Heart left ventricle (tissue), 16 donors: Measurements from ENCODE around the gene TMEM266. TPM values are rescaled to one million over a fixed set of nuclear protein-coding genes. Genes with fewer than 3 reads are reported as not detected.

Source experiments
- ATAC-seq, 4 donors: fragments of 200-7000 bp; cut with Tn5 transposase; one replicate each; pipeline ENCODE4 v1.9.1; 2020 to 2022; ENCODE audit warnings: moderate library complexity in 4 of 4, mild to moderate bottlenecking in 3 of 4, moderate number of reproducible peaks in 1 of 4
- DNase-seq, 5 donors: peaks; one replicate each; pipeline ENCODE4 v3.0.0-alpha.2; 2020
- H3K27ac ChIP-seq, 12 donors: fragments of 200-600 bp; sonication (generic) in 4 of 12; one replicate each; pipeline versions ENCODE4 v1.5.0 to v1.8.0; 2016 to 2022; ENCODE audit warnings: mild to moderate bottlenecking in 2 of 12
- H3K27me3 ChIP-seq, 9 donors: fragments of 200-600 bp; sonication (generic) in 2 of 9; one replicate each; pipeline versions ENCODE4 v1.5.1 to v1.8.0; 2016 to 2022; ENCODE audit warnings: mild to moderate bottlenecking in 3 of 9
- H3K36me3 ChIP-seq, 9 donors: fragments of 200-600 bp; sonication (generic) in 2 of 9; one replicate each; pipeline versions ENCODE4 v1.5.0 to v1.8.0; 2018 to 2022; ENCODE audit warnings: mild to moderate bottlenecking in 2 of 9
- H3K4me1 ChIP-seq, 12 donors: fragments of 200-600 bp; sonication (generic) in 4 of 12; one replicate each; pipeline versions ENCODE4 v1.5.0 to v1.8.0; 2016 to 2022; ENCODE audit warnings: mild to moderate bottlenecking in 3 of 12
- H3K4me3 ChIP-seq, 12 donors: fragments of 200-600 bp; sonication (generic) in 4 of 12; one replicate each; pipeline versions ENCODE4 v1.5.0 to v1.8.0; 2017 to 2022; ENCODE audit warnings: mild to moderate bottlenecking in 9 of 12, moderate library complexity in 4 of 12
- H3K9me3 ChIP-seq, 12 donors: fragments of 200-600 bp; sonication (generic) in 4 of 12; one replicate each; pipeline versions ENCODE4 v1.5.0 to v1.8.0; 2016 to 2022; ENCODE audit warnings: mild to moderate bottlenecking in 1 of 12
- CTCF ChIP-seq, 12 donors: fragments of 200-600 bp; sonication (generic) in 4 of 12; IDR thresholded peaks; one replicate each; pipeline versions ENCODE4 v1.5.0 to v1.8.0; 2018 to 2022; ENCODE audit warnings: antibody characterized with exemption in 12 of 12, mild to moderate bottlenecking in 5 of 12
- POLR2A ChIP-seq, 2 donors: fragments of 450-650 bp; IDR thresholded peaks; one replicate each; pipeline ENCODE4 v1.6.1; 2017; ENCODE audit warnings: antibody characterized with exemption in 2 of 2, mild to moderate bottlenecking in 2 of 2, moderate library complexity in 2 of 2
- WGBS, 4 donors: extraction: QIAGEN DNeasy Blood & Tissue Kit in 2 of 4; methylation state at CpG; one replicate each; pipeline versions ENCODE4 v1.1.5 to v1.1.7; 2013 to 2018; 5-methylcytosine and 5-hydroxymethylcytosine counted together
- intact Hi-C, 10 donors: fragments of 100-400 bp; cut with DNase I; formaldehyde crosslinking; loops; one replicate each; pipeline versions ENCODE4 v1.11.1 to v1.14.2; 2022
- polyA plus RNA-seq, 2 donors: library from polyadenylated mRNA; stranded (reverse); fragments of 200-250 nt; gene quantifications; one replicate each; pipeline ENCODE4 v1.2.3, GENCODE V29; 2013
- total RNA-seq, 9 donors: library from RNA; depleted of rRNA in 2 of 9; stranded (reverse); fragments of >200 nt in 2 of 9; fragmentation: NEBNext Ultra II Directional in 3 of 9; extraction: Animal tissue kit (Norgen Biotek cat#: 25700) in 3 of 9; gene quantifications; one replicate each; pipeline versions ENCODE4 v1.1.0 to v1.2.4, GENCODE V29; 2016 to 2023
- donor health status: ischemic (EF 13 %, LVEDD 7.1; RV severe dilation, severe dysfunction).
- donor health status: healthy with polysubstance abuse.
- donor health status: DM: no; HTN: yes; CAD: no.
- donor health status: DM: no; HTN: no; CAD: no.
- donor health status: ischemic (EF 25% LVEDD 6.9; RV normal size, moderate dysfunction).
- donor health status: ischemic (EF 25% LVEDD 5.7; RV mildly dilated, moderate dysfunction).
- donor health status: healthy.
- donor health status: DM: yes; HTN: yes; CAD: no.
- donor health status: ischemic (EF 35%, LVEDD 5.7; RV mildly dilated, moderate dysfunction).
- donor health status: nonischemic (EF 11% LVEDD 7.7; RV severe dilation, severe dysfunction).
- donor health status: DM: yes; HTN: yes; CAD: no.
- donor health status: PGD.
- donor health status: ischemic (EF 29% LVEDD 5.4; RV normal size, mild dysfunction).
- donor health status: nonischemic (EF 23%, LVEDD 6.1; RV moderate dilation, normal function).

The TMEM266 gene
- total and polyA plus RNA-seq, 11 donors = 0.03 to 0.38 (median 0.28) TPM; not detected in 6

- DNase-seq = peak in 1 of 5 donors; percentile 23
- no peak for ATAC-seq
- Histone ChIP-seq H3K27ac (no peak overlapping the region), H3K27me3 (no peaks in the 10 kb centered on the region), H3K4me3 (no peak overlapping the region), H3K4me1 (peaks cover 3 to 37% (median 25%) of the 10 kb centered on the region in 12 donors), H3K36me3 (peaks cover 0 to 2% (median 0%) of the 10 kb centered on the region in 9 donors), H3K9me3 (no peaks in the 10 kb centered on the region)
- WGBS, 4 donors = 57 to 80% (median 66%) methylated on average over 1 to 5 of the region's 5 CpGs
- intact Hi-C loops = no loop called here
- no peak for TF ChIP-seq CTCF (IDR thresholded peaks at IDR 0.05)
- no peak for TF ChIP-seq POLR2A (IDR thresholded peaks at IDR 0.05)
Observed at GRCh38 chr15:76200641-76201105, 140.9 kb downstream of the TMEM266 start.

GRCh38 chr15:76201536-76202255 is 141.9 kb downstream of the TMEM266 start:
- Histone ChIP-seq H3K36me3 (peaks cover 0 to 5% (median 0%) of the 10 kb centered on the region in 9 donors), H3K9me3 (no peaks in the 10 kb centered on the region), H3K27ac (no peak overlapping the region), H3K4me1 (peaks cover 3 to 33% (median 19%) of the 10 kb centered on the region in 12 donors), H3K27me3 (no peaks in the 10 kb centered on the region), H3K4me3 (no peak overlapping the region)
- ATAC-seq (no peak), DNase-seq (peak in 1 of 5 donors; percentile 9)
- intact Hi-C loops = no loop called here
- 84 to 92% (median 91%) methylated on average over 6 of the region's 6 CpGs for WGBS, 4 donors
- no peak for TF ChIP-seq CTCF (IDR thresholded peaks at IDR 0.05)
- no peak for TF ChIP-seq POLR2A (IDR thresholded peaks at IDR 0.05)

GRCh38 chr15:76203346-76204108 is 143.7 kb downstream of the TMEM266 start:
- Histone ChIP-seq H3K27me3 (no peaks in the 10 kb centered on the region), H3K9me3 (no peaks in the 10 kb centered on the region), H3K4me3 (no peak overlapping the region), H3K4me1 (peaks cover 3 to 26% (median 13%) of the 10 kb centered on the region in 12 donors), H3K27ac (no peak overlapping the region), H3K36me3 (peaks cover 0 to 5% (median 0%) of the 10 kb centered on the region in 9 donors)
- DNase-seq (peak in 1 of 5 donors; percentile 21), ATAC-seq (no peak)
- TF ChIP-seq CTCF (IDR thresholded peaks at IDR 0.05) (no peak), POLR2A (IDR thresholded peaks at IDR 0.05) (no peak)
- 85 to 98% (median 94%) methylated on average over 14 to 23 of the region's 23 CpGs for WGBS, 4 donors
- intact Hi-C loops = no loop called here
